Activated T-cell treated with anti-CD3 and anti-CD28 coated beads for 24 hours (primary cell): ENCODE results near the gene NGB.

ENCODE experiments used
- DNase-seq: peaks from one replicate; pipeline ENCODE4 v3.0.0-alpha.2; 2020; ENCODE audit warnings: low read depth

Gene NGB

DNA sequence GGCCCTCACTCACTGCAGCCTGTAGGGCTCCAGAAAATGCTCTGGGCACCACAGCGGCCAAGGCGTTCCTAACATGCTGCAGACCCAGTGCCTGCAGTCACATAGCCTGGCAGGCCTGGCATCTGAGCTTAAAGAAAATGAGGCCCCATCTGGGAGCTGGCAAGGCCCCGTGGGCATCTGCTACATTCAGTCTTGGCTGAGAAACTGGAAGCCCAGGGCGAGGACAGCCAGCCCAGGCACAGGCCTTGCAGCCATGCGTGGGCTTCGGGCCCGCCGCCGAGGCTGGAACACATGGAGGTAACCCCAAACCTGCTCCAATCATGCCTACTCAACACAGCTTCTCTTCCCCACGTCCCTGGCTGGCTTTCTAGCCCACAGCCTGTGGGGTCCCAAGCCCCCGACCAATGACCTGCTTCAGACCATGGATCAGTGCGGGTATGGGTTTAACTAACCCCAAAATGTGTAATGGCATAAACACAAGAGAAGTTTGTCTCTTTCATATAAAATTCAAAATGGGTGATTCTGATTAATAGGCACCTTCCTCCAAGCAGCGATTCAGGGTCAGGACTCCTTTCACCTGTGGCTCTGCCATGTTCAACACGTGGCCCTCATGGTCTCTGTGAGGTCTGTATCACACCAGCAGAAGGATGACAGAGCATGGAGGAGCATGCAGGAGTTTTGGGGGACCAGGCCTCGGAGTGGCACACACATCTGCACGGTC, 6.4 kb downstream of the NGB start:
- no peak for DNase-seq

DNA sequence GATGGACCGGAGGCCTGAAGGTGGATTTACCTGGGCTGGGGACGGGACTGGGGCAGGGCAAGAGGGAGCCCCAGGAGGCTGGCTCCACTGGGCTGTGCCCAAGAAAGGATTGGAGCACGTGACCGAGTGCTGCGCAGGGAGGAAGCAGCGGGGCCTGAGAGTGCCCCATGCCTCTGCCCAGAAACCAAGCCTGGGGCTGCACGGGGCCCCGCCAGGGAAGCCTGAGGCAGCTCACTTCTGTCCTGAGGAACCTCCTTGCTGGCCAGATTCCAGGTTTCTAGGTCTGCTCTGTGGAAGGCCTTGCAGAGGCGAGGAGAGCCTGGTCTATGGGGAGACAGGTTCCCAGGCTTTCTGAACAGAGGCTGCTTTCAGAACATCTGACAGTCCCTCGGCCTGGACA, 10.4 kb downstream of the NGB start:
- no peak for DNase-seq

DNA sequence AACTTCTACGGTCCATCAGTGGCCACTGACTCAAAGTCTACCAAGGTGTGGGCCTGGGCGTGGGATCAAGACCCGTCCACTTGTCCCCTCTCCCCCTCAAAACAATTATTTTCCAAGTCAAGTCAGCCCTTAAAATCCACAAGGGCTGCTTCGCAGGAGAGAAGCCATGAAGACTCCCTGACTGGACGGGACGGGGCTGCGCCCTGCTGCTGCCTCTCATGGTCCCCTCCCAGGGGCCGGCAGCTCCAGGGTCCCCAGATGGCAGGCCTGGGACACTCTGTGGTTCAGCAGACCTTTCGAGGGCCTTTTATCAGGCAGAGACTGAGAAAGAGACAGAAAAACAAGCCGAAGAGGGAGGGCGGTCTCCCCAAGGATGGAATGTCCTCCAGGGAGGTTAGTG, 10.8 kb downstream of the NGB start:
- no peak for DNase-seq

DNA sequence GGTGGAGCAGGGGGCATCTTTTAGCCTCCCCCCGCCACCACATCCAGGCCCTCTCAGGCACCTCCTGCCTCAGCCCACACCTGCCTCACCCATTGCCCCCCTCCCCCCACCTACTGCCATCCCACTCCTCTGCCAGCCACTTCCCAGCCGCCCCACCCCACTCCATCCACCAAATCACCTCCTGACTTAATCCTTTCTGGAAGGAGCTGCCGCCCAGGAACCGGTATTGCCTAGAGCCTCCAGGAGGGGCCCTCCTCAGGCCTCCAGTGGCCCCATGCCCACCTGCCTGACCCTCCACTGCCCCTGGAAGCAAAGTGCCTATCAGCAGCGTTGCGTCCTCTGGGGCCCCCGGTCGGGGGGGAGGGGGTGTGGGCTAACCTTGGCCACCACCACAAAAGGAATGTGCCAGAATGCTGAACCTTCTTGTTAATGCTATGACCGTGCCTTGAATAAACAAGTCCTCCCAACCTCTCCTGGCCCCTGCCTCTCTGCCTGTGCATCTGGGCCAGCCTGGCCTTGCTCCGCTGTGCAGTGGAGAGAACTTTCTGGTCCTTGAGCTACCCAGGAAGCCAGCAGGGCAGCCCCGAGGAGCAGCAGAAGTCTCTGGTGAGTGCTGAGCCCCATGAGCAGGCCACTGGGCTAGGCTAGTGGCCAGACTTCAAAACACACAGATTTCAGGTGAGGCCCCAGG, 11.8 kb downstream of the NGB start:
- no peak for DNase-seq

DNA sequence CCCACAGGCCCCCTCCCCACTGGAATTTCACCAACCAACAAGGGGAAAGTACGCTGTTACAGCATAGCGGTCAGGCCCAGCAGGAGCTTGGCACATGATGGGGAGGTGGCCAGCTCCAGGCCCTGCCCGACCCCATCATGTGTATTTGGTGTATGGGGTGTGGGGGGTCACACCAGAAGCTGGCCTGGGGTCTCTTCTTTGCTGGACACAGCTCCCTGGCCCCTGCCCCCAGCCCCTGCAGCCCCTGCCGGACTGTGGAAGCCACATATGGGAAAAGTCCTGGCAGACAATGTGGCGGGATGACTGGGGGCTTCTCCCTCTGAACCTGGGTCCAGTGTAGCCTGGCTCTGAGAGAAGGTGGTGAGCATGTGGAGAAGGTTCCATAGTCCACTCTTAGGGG, 12.4 kb downstream of the NGB start:
- no peak for DNase-seq

DNA sequence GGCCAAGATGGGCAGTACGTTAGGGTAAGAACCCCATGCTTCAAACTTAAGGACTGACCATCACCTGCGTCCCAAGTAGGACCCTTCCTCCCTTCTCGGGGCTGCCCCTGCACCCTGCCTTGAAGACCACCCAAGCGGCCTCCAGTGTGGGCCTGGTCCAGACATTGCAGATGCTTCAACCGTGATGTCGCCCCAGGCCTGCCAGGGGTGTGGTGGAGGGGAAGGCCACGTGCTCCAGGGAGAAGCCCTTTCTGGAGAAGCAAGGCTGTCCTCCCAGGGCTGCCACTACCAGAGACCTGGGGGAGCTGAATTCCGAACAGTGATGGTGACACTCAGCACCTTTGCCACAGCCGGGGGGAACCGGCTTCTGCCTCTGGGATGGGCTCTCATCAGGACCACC, 13.3 kb downstream of the NGB start:
- DNase-seq = no peak

DNA sequence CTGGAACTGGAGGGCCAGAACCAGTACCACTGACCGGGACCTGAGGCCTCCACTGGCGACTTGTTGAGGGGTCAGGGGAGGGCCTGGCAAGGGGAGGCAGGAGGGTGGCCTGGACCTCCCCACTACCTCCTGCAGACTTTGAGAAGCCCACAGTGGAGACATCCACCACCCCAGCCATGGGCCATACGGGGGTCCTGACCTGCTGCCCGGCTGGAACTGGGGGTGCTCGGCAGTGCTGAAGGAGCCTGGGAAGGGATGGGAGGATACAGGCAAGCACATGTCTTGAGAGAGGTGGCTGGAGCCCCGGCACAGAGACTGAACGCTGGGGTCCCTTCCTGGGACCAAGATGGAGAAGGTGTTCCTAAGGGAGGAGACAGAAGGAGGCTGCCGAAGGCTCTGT, 14.3 kb downstream of the NGB start:
- no peak for DNase-seq

DNA sequence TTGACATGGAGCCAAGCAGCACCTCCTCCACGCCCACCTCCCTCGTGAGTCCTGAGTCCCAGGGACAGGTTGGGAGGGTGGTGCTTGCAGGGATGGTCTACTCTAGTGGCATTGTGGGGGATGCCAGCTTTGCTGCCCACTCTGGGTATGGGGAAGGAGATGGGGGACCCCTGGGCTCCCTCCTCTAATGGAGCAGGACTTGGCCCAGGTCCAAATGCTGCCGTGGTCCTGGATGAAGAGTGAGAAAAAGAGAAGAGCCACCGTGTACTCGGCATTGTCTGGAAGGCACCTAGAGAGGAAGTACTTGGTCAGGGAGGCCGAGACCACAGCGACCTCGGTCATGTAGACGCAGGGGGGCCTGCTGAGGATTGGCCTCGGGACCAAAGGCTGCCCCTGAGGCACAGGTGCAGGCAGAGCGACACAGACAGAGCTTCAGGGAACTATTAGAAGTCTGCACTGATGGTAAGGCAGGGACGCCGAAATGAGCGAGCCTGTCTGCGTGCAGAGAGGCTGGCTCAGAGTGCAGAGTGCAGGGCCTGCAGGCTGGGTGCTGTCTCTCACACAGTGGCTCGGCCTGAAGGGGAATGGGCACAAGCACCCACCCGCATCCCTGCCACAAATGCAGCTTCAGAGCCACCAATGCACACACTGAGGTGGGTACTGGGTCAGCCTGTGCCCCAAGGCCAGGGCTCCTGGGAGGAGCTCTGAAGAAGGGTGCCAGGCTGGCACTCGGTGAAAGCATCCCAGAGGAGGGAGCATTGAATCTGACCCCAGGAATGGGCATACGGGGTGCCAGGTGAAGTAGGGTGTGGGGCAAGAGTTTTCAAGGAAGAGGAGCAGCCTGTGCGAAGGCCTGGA, 17.4 kb downstream of the NGB start:
- no peak for DNase-seq

DNA sequence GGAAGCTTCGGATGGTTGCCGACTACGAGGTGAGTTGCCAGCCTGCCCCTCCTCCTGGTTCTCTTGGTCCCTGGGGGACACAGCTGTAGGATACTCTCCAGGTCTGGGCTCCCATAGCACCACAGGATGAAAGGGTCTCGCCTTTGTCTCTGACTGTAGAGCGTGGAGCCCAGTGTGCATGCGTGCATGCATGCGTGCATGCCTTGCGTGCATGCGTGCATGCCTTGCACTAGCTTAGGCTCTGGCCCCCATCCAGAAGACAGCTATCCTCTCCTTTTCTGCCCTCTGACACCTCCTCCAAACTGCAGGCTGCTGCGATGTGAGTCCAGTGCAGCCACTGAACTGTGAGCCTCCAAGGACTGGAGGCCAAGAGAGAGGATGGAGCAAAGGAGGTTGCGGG, 19.1 kb downstream of the NGB start:
- no peak for DNase-seq

DNA sequence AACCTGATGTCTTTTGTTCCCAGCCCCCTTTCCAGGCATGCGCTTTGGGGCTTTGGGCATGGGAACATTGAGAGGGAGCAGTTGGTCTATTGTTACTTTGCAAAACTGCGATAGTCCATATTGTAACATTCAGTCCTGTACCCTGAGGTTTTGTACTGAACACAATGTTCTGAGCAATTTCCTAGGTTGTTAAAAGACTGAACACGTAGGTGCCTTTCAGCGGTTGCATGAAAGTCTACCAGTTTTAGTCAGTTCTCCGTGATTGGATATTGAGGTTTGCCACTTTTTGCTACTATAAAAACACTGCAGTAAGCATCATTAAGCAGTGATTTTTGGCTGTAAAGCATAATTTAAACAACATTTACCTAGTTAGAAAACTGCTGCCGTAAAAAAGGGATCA, 20.1 kb downstream of the NGB start:
- no peak for DNase-seq

DNA sequence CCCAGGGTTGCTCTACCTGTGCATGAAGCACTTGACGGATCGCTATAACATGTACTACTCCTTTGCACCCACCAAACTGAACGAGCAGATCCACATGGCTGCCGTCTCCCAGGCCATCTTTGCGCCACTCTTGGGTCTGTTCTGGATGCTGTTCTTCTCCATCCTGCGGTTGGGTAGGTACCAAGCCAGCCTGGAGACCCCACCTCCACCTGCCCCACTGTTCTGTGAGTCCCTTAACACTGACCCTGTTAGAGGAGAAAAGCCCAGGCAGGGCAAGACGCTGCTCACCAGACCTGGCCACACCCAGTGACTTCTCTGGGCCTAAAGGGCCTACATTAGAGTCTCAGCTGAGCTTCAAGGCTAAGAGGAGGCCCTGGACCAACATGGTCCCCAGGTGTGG, 21.7 kb downstream of the NGB start:
- DNase-seq = no peak

DNA sequence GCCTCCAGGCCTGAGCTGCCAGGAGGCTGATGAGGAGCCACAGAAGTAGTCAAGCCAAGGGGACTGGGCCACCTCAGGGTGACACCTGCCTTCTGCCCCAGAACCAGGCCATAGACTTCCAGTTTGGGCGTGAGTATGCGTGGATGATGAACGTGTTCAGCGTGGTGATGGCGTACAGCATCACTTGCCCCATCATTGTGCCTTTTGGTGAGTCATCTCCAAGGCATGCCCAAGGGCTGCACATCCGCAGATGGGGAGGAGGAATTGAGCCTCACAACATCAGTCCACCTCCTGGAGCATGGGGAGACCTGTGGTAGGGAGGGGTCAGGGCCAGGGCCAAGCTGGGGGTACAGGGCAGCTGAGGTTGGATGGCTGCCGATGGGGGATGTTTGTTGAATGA, 22.3 kb downstream of the NGB start:
- no peak for DNase-seq

DNA sequence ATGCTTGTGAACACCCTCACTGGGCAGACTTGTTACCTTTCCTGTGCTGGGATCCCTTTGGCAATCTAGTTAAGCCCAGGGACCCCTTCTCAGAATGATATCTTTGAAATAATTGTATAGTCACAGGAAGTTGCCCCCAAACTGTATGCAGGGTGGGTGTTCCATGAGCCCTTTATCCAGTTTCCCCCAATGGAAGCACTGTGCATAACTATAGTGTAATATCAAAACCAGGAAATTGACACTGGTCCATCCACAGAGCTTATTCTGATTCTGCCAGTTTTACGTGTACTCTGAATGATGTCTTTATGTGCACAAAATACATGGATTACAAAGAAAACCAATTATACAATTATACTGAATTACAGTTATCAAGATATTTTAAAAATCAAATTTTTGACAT, 24.2 kb downstream of the NGB start:
- DNase-seq = no peak

DNA sequence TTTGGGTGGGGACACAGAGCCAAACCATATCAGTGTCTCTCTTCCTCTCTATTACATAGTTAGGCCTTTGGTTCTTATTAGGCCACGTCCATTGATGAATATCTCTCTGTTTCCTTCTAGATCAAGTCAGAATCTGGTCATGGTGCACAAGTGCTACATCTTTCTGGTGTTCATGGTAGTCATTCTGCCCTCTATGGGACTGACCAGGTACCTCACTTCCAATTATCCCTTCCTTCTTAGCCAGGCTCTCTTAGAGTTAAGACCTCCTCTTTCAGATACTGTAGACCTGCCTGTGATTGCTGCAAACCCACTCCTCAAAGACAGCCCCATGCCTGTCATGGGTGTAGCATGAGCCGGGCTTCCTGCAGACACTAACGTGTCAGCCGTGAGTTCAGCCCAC, 25.2 kb downstream of the NGB start:
- no peak for DNase-seq

DNA sequence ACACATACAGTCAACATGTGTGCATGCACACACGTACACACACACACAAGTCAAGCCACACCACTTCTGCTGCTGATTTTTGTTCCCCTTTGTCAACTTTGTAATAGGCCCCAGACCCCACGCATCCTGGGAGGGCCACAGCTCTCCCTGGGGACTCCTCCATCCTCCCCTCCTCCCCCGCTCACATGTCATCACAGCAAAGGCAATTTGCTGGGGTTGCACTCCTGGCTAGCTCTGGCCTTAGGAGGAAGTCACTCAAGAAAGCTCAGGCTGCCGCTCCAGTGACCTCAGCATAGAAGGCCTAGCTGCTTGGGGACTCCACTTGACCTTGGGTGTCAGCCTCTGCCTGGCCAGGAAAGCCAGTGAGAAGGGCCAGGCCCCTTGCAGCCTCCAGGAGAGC, 27.2 kb downstream of the NGB start:
- DNase-seq = no peak

DNA sequence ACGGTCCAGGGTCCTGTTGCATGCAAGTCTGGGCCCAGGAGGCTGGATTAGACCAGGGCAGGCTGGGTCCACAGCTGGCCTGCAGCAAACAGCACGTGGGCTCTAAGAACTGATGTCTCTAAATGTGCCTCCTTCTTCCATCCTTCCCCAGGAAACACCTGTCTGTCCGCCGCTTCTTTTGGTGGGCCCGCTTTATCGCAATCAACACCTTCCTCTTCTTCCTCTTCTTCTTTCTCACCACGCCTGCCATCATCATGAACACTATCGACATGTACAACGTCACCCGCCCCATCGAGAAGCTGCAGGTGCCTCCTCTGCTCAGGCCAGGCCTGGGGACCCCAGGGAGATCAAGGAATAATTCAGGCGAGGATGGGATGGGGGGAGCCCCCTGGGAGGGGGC, 28.3 kb downstream of the NGB start:
- no peak for DNase-seq

DNA sequence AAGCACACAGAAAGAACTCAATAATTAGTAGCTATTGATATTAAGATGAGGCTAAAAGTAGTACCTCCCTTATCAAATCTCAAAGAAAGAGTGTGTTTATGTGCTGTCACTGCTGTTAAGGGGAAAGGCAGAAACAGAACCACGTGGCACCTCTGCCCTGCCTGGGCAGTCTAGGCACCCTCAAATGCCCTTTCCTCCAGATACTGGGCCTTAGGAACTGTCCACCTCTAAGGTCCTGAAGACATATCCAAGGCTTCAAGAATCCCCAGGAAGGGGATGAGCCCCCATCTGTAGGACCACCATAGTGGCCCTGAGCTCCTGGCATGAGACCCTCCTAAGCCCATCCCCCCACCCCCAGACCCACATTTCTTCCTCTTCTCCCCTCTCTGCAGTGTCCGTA, 29.1 kb downstream of the NGB start:
- no peak for DNase-seq

DNA sequence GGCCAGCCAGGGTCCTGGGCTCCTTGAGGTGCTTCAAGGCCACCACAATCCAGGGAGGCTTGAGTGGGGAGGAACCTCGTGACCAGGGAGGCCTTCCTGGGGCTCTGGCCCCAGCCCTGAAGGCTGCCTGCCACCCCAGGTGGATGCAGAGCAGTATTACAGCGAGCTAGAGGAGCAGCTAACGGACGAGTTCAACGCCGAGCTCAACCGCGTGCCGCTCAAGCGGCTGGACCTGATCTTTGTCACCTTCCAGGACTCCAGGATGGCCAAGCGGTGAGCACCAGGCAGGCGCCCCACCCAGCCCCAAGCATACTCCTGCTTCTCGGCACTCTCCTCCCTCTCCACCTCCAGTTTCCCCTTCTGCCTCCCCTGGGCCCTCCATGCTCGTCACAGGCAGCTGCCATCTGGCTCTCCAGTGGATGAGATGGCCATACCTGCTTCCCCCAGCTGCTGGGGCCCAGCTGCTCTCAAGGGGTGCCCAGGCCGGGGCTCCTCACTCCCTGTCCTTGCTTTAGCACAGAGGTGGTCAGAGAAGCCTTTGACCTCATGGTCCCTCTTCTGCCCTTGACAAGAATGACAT, 30.6 kb downstream of the NGB start:
- no peak for DNase-seq

DNA sequence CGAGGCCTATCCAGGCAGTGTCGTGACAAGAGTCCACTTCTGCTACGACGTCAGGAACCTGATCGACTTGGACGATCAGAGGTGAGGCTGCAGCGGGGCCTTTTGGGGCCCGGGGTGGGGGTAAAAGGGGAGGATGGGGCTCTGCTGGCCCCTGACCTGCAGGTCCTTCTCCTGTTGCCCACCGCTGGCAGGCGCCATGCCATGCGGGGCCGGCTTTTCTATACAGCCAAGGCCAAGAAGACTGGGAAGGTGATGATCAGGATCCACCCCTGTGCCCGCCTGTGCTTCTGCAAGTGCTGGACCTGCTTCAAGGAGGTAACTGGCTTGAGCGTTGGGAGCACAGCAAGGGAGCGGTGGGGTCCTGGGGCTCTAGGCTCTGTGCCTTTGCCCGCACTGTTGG, 31.6 kb downstream of the NGB start:
- DNase-seq = no peak

DNA sequence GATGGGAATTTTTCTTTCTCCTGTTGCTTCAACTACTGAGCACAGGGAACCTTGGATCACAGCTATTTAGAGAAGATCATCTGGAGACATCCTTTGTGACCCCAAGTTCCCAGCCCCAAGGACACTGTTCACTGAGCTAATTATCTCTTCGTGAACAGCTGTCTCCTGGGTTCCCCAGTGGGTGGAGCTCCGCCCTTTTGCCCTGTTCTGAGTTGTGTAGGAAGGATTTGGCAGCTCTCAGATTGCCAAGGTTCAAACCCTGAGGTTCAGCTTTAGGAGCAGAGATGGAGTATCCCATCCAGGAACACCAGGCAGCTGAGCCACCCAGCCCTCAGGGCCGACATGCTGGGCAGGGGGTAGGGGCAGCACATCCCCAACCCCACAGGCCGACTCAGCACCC, 32.0 kb downstream of the NGB start:
- no peak for DNase-seq

DNA sequence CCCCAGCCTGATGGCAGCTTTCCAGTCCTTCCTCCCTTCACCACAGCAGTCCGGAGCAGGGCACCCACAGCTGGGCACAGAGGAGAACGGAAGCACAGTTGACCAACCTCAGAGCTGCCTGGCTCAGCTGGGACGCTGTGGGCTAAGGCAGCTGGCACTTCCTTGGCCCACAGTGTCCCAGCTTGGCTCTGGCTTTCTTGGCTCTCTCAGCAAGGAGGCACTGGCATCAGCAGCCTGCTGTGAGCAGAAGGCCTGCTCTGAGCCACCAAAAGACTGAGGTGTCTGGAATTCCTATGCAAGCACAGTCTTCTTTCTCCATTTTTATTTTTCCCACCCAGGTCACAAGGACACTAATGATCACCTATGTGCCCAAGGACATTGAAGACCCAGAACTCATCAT, 32.6 kb downstream of the NGB start:
- no peak for DNase-seq

DNA sequence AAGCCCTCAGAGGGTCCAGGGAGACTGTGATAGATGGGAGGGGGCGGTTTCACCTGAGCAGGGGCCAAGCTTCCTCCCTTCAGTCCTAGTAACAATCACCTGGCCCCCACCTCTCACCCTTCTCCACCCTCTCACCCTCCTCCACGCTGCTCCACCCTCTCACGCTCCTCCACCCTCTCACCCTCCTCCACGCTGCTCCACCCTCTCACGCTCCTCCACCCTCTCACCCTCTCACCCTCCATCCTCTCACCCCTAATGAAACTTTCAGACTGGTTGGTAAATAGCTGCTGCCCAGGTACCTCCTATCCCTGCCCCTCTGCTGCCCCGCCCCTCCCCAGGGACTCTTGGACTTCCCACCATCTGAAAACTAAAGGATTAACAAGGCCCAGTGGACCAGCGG, 34.2 kb downstream of the NGB start:
- DNase-seq = no peak

DNA sequence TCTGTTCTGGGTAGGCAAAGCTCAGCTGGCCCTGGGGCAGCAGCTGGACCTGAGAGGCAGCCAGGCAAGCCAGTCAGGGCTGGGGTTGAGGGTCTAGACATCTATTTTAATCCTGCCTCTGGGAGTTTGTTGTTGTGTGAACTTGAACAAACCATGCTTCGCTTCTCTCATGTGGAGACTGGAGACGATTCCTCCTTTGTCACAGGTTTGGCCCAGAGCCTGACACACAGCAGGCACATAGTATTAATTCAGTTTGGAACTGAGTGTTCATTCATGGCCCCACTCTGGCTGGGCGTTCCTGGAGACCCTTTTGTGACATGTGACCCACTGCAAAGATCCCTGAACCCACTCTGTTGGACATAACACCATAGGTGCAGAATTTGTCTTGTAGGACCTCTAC, 39.3 kb downstream of the NGB start:
- no peak for DNase-seq
